NCI-H748 (cell line): ENCODE data around the gene ANK2.

Source experiments
- DNase-seq: peaks from one replicate; lab custom pipeline; 2025; ENCODE audit not compliant: unreplicated experiment; lab: John Stamatoyannopoulos, UW

Gene ANK2

GRCh38 chr4:113273721-113274220 lies 224.3 kb downstream of the ANK2 start:
- DNase-seq: no peak

- no peak for DNase-seq
Observed at GRCh38 chr4:113276464-113277170, 227.2 kb downstream of the ANK2 start.

GRCh38 chr4:113278324-113278934 lies 229.0 kb downstream of the ANK2 start:
- peak; percentile 61 for DNase-seq

GRCh38 chr4:113285501-113285900 lies 236.0 kb downstream of the ANK2 start:
- no peak for DNase-seq

- no peak for DNase-seq
Observed at GRCh38 chr4:113288257-113288656, 238.8 kb downstream of the ANK2 start.

- DNase-seq: no peak
Observed at GRCh38 chr4:113288696-113289095, 239.2 kb downstream of the ANK2 start.

- no peak for DNase-seq
Observed at GRCh38 chr4:113289766-113290165, 240.3 kb downstream of the ANK2 start.

- DNase-seq: no peak
Observed at GRCh38 chr4:113290666-113291065, 241.2 kb downstream of the ANK2 start.

GRCh38 chr4:113292371-113293042 lies 243.1 kb downstream of the ANK2 start:
- DNase-seq: no peak

GRCh38 chr4:113293043-113293560 lies 243.6 kb downstream of the ANK2 start:
- DNase-seq: no peak

- no peak for DNase-seq
Observed at GRCh38 chr4:113293674-113294073, 244.2 kb downstream of the ANK2 start.

- no peak for DNase-seq
Observed at GRCh38 chr4:113294908-113295307, 245.5 kb downstream of the ANK2 start.

GRCh38 chr4:113300471-113300928 lies 251.0 kb downstream of the ANK2 start:
- no peak for DNase-seq

- DNase-seq: no peak
Observed at GRCh38 chr4:113302051-113302450, 252.6 kb downstream of the ANK2 start.

- no peak for DNase-seq
Observed at GRCh38 chr4:113303315-113303714, 253.9 kb downstream of the ANK2 start.

- no peak for DNase-seq
Observed at GRCh38 chr4:113311047-113311446, 261.6 kb downstream of the ANK2 start.

- no peak for DNase-seq
Observed at GRCh38 chr4:113312529-113312928, 263.1 kb downstream of the ANK2 start.

GRCh38 chr4:113314426-113314825 lies 265.0 kb downstream of the ANK2 start:
- no peak for DNase-seq

GRCh38 chr4:113316879-113317278 lies 267.4 kb downstream of the ANK2 start:
- peak; percentile 41 for DNase-seq

- no peak for DNase-seq
Observed at GRCh38 chr4:113317523-113317922, 268.1 kb downstream of the ANK2 start.

- DNase-seq: no peak
Observed at GRCh38 chr4:113322736-113323135, 273.3 kb downstream of the ANK2 start.
